Smooth muscle cell of the umbilical artery (primary cell): Measurements from ENCODE around the gene MIP. TPM values are rescaled to one million over a fixed set of nuclear protein-coding genes. Genes with fewer than 3 reads are reported as not detected.

ENCODE experiments used
- total RNA-seq: library from RNA; depleted of rRNA; stranded (reverse); fragments of >200 nt; gene quantifications from 2 replicates; pipeline ENCODE4 v1.2.3, GENCODE V29; 2014

MIP gene
- not detected in 2 replicates for total RNA-seq

DNA sequence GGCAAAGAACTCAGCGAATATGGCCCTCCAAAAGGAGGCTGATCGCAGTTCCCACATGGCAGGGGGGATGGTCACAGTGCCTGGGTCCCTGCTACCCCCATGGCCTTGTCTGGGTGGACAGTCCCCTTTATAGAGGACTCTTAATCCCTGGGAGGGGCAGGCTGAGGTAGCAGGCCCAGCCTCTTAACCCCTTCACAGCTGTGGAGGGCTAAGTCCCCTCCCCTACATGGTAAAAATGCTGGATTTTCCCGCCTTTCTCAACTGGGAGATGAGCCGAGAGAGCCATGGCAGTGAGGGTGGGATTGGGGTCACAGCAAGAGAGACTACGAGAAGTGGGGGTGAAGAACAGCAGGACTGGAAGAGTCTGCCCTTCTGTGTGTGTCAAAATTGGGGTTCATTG is at the start of gene MIP:
Gene MIP, minus strand, starts transcription at position 101 of the 400 bp plus-strand sequence. Its CDS starts 44 bp downstream, at position 57.

DNA sequence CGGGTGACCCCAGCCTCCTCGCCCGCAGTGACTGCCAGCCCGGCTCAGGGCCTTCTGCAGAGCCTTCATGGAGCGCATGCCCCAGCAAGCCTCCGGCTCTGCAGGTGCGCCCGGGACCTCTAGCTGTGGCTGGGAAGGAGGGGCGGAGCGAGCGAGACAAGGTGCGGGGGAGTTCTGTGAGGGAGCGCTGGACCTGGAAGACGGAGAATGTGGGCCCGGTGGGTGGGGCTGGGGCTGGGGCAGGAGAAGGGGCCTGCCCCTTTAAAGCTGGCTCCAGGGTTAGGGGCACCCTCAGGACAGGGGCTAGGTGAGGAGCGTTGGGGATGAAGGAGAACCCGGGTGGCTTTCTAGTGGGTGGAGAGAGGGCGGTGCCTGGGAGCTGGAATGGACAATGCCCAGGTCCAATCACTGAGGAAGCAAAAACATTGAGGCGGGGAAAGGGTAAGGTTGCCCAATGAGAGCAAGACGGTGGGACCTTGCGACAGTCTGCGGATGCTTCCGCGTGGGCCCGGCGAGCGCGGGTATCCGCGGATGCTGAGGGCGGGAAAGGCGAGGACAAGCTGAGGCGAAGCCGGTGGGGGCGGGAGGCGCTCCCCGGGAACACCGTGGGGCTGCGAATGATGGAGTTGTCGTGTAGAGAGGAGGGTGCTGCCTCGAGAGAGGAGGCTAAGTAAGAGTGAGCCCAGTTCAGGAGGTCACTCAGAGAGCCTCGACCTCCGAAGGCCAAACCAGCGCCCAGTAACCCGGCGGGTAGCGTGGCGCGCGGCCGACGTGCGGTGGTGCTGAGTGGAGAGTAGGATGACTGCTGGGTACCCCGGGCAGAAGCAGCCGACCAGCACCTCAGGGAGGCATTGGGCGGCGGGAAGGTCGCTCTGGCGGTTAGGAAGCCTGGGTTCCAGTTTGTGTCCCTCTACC is 33.8 kb upstream of the MIP start, which contains the start of gene GLS2:
Gene GLS2, minus strand, starts transcription at position 121 of the 915 bp plus-strand sequence. Its CDS starts 43 bp downstream, at position 78.

DNA sequence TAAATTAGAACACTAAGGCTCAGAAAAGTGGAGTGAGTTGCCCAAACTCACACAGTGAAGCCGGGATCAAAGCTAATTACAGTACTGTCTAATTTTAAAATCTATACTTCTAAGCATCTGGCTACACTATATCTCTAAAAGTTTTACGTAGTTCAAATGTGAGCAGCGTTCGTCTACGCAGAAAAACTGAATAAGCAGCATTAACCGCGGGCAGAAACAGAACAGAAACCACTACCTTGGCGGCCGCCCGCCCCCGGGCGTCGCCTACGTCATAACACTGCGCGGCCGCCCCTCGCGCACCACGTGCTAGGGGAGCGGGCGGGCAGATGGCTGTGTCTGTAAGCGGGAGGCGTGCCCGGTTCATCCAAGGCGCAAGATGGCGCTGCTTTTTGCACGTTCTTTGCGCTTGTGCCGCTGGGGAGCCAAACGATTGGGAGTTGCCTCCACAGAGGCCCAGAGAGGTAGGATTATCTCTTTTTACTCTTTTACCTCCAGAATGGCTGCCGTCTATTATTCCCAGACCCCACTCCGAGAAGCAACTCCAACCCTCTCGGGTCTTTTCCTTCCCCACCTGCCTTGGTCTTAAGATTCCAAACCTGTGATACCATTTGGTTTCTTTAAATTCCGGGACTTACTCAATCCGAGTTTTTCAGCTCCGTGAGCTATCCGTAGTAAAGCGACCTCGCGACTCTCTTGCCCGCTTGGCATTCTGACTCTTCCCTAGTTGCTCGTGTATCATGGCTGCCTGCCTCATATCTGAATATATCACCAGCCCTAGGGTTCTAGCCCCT is 14.0 kb upstream of the MIP start, which contains the start of gene SPRYD4:
Gene SPRYD4, plus strand, starts transcription at position 363 of the 791 bp plus-strand sequence. Its CDS starts 14 bp downstream, at position 377.

DNA sequence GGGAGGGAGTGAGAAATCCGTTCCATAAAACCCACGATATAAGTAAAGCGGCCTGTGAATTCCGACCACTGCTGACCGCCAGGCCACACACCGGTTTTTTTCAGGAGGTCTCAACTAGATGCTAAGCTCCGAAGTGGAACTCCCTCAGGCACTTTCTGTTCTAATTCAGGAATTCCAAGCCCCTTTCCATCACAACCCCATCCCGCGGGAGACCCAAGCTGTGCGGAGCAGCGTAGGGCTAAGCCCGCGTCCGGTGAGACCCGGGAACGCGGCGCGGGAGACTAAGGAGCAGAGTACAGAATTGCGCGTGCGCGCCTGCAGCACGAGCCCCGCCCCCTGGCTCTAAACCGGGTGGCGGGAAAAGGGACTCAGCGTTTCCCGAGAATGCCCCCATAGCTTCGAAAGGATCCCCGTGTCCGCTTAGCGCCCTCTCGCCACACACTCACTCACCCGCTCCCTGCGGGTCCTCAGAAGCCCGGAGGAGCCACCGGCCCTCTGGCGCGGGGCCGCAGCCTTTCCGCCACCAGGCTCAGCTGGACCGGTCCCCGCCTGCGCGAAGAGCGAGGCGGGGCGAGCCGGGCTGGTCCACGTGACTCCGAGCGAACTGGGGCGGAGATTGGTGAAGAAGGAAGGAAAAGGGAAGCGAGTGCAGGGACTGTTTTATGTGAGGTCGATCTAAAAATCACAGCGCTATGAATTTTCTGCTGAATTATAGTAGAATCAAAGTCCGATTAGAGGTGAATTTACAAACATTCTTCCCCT is 5.4 kb downstream of the MIP start, which contains the start of gene TIMELESS:
Gene TIMELESS, minus strand, starts transcription at position 567 of the 762 bp plus-strand sequence. CDS start 15,256 bp downstream, outside the sequence.

Other genes starting within 250 kb of the MIP start
- gene RNF41, start 232.7 kb downstream of the MIP start, total RNA-seq = 127 and 135 TPM in 2 replicates
- gene NABP2, start 230.3 kb downstream of the MIP start, total RNA-seq = 21.1 and 23.6 TPM in 2 replicates
- gene SLC39A5, start 224.6 kb downstream of the MIP start, total RNA-seq = not detected in 2 replicates
- 25.8 and 46.2 TPM in 2 replicates for gene ANKRD52, start 196.3 kb downstream of the MIP start, total RNA-seq
- 7.1 and 13.4 TPM in 2 replicates for gene COQ10A, start 187.7 kb downstream of the MIP start, total RNA-seq
- 62.4 and 198 TPM in 2 replicates for gene CS, start 154.3 kb downstream of the MIP start, total RNA-seq
- 97.3 and 152 TPM in 2 replicates for gene CNPY2, start 138.7 kb downstream of the MIP start, total RNA-seq
- 15.7 and 22.2 TPM in 2 replicates for gene PAN2, start 120.7 kb downstream of the MIP start, total RNA-seq
- not detected in 2 replicates for gene IL23A, start 115.8 kb downstream of the MIP start, total RNA-seq
- gene STAT2, start 94.5 kb downstream of the MIP start, total RNA-seq = 173 and 265 TPM in 2 replicates
- gene APOF, start 91.8 kb downstream of the MIP start, total RNA-seq = not detected in 2 replicates
- 3.6 and 9.3 TPM in 2 replicates for gene TIMELESS, start 5.2 kb downstream of the MIP start, total RNA-seq
- gene SPRYD4, start 13.9 kb upstream of the MIP start, total RNA-seq = 1.2 and 1.4 TPM in 2 replicates
- 0.18 TPM in 1 of 2 replicates, not detected in the other for gene GLS2, start 33.5 kb upstream of the MIP start, total RNA-seq
- gene RBMS2, start 67.2 kb upstream of the MIP start, total RNA-seq = 12.5 and 18.4 TPM in 2 replicates
- 14.0 and 36.8 TPM in 2 replicates for gene BAZ2A, start 175.7 kb upstream of the MIP start, total RNA-seq
- gene ATP5F1B, start 191.3 kb upstream of the MIP start, total RNA-seq = 384 and 483 TPM in 2 replicates
- gene PTGES3, start 233.6 kb upstream of the MIP start, total RNA-seq = 70.7 and 102 TPM in 2 replicates